D721Med (cell line): ENCODE data around the gene C2CD2.

Experiments
- DNase-seq: peaks from one replicate; pipeline ENCODE4 v3.0.0; 2011; ENCODE audit warnings: low spot score; ENCODE audit not compliant: insufficient read length
- FAIRE-seq: peaks from 2 replicates; lab custom pipeline; 2011; peaks lifted over from hg19 to GRCh38; lab: Jason Lieb, UNC
- CTCF ChIP-seq: IDR thresholded peaks from 2 replicates; pipeline ENCODE4 v1.5.1; 2012; ENCODE audit warnings: mild to moderate bottlenecking, control low read depth; ENCODE audit not compliant: insufficient read depth; ENCODE audit errors: missing control alignments

Gene C2CD2

GRCh38 chr21:41970106-41970391 lies 16.2 kb upstream of the C2CD2 start:
- no peak for FAIRE-seq
- DNase-seq, result no peak
- TF ChIP-seq CTCF, result no peak

- no peak for DNase-seq
- no peak for TF ChIP-seq CTCF
- no peak for FAIRE-seq
These were observed 13.9 kb upstream of the C2CD2 start for GRCh38 chr21:41967708-41968107.

GRCh38 chr21:41966872-41967621 lies 13.2 kb upstream of the C2CD2 start:
- no peak for FAIRE-seq
- DNase-seq, result no peak
- TF ChIP-seq CTCF, result no peak

GRCh38 chr21:41966041-41966833 lies 12.4 kb upstream of the C2CD2 start:
- DNase-seq (no peak), FAIRE-seq (no peak)
- TF ChIP-seq CTCF, result no peak

GRCh38 chr21:41965461-41966013 lies 11.7 kb upstream of the C2CD2 start:
- FAIRE-seq (no peak), DNase-seq (no peak)
- no peak for TF ChIP-seq CTCF

- DNase-seq, result no peak
- TF ChIP-seq CTCF, result no peak
- no peak for FAIRE-seq
These were observed 11.2 kb upstream of the C2CD2 start for GRCh38 chr21:41965045-41965444.
